HG03571 (cell line): Measurements from ENCODE around the gene NUCKS1.

Experiments
- ATAC-seq: cut with Tn5 transposase; IDR thresholded peaks from one replicate; pipeline ENCODE4 v1.9.1; 2021; ENCODE audit not compliant: unreplicated experiment

Gene NUCKS1

GRCh38 chr1:205670611-205671430 lies 79.2 kb downstream of the NUCKS1 start:
- no peak for ATAC-seq

GRCh38 chr1:205670150-205670446 lies 79.9 kb downstream of the NUCKS1 start:
- ATAC-seq = no peak

- ATAC-seq = no peak
Measured at GRCh38 chr1:205669341-205670149, 80.4 kb downstream of the NUCKS1 start.

DNA sequence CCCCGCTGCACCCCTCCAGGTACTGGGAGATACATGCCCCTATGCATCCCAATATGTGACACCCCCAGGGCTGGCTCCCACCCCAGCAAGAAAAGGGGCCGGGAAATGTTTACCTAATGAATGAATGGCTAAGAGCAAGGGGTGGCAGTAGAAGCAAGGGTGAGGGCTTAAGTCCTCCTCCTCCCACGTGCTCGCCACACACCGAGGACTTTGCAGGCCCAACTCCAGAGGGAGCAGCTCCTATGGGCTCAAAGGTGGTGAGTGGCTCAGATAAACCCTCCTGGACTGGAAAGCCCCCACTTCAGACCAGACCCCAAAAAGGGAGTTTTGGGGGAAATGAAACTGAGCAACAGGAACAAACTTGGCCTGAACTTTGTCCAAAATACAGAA lies 81.0 kb downstream of the NUCKS1 start:
- no peak for ATAC-seq

DNA sequence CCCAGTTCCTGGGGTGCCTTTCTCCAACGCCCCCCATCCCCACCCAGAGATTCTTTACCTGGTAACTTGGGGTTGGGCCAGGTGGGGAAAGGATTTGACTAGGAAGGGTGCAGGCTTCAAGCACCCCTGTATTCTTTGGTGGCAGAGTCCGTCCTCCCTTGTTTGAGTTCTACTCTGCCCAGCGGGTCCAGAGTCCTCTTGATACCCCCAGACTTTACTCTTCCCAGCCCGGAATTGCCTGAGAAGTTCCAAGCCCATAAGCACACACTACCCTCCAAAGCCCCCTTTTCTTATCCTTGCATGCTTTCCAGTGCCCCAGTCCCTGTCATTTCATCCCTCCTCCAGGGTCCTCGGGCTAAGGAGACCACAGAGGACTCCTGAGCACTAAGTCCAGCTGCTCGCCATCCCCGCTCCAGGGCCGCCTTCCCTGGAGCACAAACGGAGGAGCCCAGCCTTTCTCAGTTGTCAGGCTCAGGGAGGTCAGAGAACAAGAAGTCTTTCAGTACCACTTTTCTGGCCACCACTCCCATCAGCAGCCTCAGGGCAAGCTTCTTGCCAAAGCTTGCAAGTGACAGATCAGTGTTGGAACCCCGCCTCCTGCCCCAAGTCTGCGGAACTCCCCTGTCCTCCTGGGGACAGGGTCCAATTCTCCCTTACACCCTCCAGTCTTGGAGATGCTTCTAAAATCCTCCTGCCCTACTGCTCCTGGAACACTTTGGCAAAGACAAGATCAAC lies 81.9 kb downstream of the NUCKS1 start:
- ATAC-seq = no peak

DNA sequence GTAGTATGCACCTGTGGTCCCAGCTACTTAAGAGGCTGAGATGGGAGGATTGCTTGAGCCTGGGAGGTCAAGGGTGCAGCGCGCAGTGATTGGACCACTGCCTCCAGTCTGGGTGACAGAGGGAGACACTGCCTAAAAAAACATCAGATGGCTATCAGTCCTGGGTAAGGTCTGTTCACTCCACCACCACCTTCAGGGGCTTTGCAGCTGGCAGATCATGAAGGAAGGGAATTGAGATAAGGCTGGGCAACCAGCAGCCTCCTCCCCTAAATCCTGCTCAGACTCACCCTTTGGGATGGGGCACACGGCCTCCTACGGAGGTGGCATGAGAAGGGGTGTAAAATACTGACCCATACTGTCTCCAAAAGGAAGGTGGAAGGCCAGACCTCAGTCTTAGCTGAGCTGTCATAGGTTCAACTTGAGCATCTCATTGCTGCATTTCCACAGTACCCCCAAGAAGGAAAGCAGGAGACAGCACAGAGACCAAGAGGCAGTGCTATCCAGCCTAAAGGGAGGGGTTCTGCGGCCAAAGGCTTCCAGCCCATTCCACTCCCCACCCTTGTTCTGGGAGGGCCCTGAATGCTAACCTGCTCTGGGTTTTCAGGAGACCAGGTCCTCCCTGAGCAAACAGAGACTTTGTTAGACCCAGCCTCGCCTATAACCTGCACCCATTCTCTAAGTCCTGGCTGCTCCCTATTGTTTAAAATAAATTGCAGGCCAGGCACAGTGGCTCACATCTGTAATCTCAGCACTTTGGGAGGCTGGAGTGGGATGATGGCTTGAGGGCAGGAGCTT lies 83.4 kb downstream of the NUCKS1 start:
- no peak for ATAC-seq

- no peak for ATAC-seq
Measured at GRCh38 chr1:205665201-205666045, 84.6 kb downstream of the NUCKS1 start.

GRCh38 chr1:205664399-205665017 lies 85.5 kb downstream of the NUCKS1 start:
- no peak for ATAC-seq

DNA sequence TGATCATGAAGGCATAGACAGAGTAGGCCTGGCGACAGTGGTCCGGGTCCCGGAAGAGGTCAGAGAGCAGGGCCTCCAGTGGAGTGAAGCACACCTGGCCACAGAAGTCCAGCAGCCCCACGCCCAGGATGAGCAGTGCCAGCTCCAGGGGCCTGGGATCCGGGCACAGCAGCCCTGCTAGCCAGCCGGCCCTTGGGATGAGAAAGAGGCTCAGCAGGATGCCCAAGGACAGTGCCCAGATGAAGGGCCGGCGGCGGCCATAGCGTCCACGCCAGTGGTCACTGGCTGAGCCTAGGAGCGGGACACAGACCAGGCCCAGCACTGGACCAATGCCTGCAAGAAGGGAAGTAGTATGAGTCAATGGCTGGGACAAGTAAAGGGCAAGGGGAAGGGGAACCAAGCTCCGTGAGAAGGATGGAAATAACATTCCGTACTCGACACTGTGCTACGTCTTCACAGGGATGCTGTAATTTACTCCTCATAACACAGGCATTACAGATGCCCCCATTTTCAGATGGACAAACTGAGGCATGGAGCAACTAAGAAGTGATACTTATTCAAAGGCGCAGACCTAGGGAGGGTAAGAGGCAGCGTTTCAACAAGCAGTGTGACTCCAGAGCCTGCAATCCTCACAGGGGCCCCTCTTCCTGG lies 86.6 kb downstream of the NUCKS1 start:
- no peak for ATAC-seq
